SKM-1 (cell line): ENCODE results near the gene COPG1.
A peak's percentile ranks its signal among the peaks of the same experiment; 100 is the strongest.

Experiments used
- DNase-seq: peaks from one replicate; lab custom pipeline; 2025; ENCODE audit not compliant: unreplicated experiment; lab: John Stamatoyannopoulos, UW

The COPG1 gene

GRCh38 chr3:129312671-129313414 lies 63.4 kb downstream of the COPG1 start:
- DNase-seq = no peak

GRCh38 chr3:129313415-129313664 lies 63.9 kb downstream of the COPG1 start:
- no peak for DNase-seq

GRCh38 chr3:129313665-129314385 lies 64.4 kb downstream of the COPG1 start:
- no peak for DNase-seq

GRCh38 chr3:129314386-129315222 lies 65.2 kb downstream of the COPG1 start:
- peak; percentile 55 for DNase-seq

GRCh38 chr3:129315223-129315997 lies 66.0 kb downstream of the COPG1 start:
- no peak for DNase-seq

- DNase-seq = no peak
Observed at GRCh38 chr3:129315998-129316247, 66.5 kb downstream of the COPG1 start.

GRCh38 chr3:129316248-129317013 lies 67.0 kb downstream of the COPG1 start:
- DNase-seq = peak; percentile 52

- no peak for DNase-seq
Observed at GRCh38 chr3:129317014-129317771, 67.8 kb downstream of the COPG1 start.

GRCh38 chr3:129317848-129318247 lies 68.4 kb downstream of the COPG1 start:
- no peak for DNase-seq

- DNase-seq = no peak
Observed at GRCh38 chr3:129318921-129319320, 69.5 kb downstream of the COPG1 start.

GRCh38 chr3:129320261-129320660 lies 70.9 kb downstream of the COPG1 start:
- DNase-seq = no peak

- DNase-seq = no peak
Observed at GRCh38 chr3:129320825-129321487, 71.5 kb downstream of the COPG1 start.

GRCh38 chr3:129321887-129322286 lies 72.5 kb downstream of the COPG1 start:
- DNase-seq = no peak

- no peak for DNase-seq
Observed at GRCh38 chr3:129323651-129324294, 74.4 kb downstream of the COPG1 start.

GRCh38 chr3:129324855-129325254 lies 75.4 kb downstream of the COPG1 start:
- no peak for DNase-seq

GRCh38 chr3:129325383-129325782 lies 76.0 kb downstream of the COPG1 start:
- no peak for DNase-seq

GRCh38 chr3:129326138-129326537 lies 76.7 kb downstream of the COPG1 start:
- no peak for DNase-seq

- DNase-seq = no peak
Observed at GRCh38 chr3:129326595-129326994, 77.2 kb downstream of the COPG1 start.
